Stimulated activated CD8-positive, alpha-beta memory T cell treated with anti-CD3 and anti-CD28 coated beads, Interleukin-15, amount 100 ng/mL, for 4 hours (primary cell): ENCODE results near the gene HAPLN2.
"Not testable (repeated sequence)": the region's sequence is repeated elsewhere in the genome, so short reads cannot be mapped to it uniquely, and the experiment has no call there.

Experiments used
- DNase-seq, 2 donors: peaks; one replicate each; pipeline ENCODE4 v3.0.0-alpha.2; 2020; ENCODE audit warnings: low read depth in 2 of 2

Gene HAPLN2

GRCh38 chr1:156618853-156619581 is at the start of gene HAPLN2:
TSS of gene HAPLN2 (plus strand) at chr1:156619415. CDS start at chr1:156623491, 4,076 bp downstream.
- DNase-seq = no peak

- no peak for DNase-seq
Measured at GRCh38 chr1:156571261-156571852, 47.9 kb upstream of the HAPLN2 start.

- DNase-seq = peak; percentile 31 to 38
Measured at GRCh38 chr1:156571919-156572662, 47.1 kb upstream of the HAPLN2 start, which contains the start of gene IQGAP3. TSS of gene IQGAP3 (minus strand) at chr1:156572565. CDS start at chr1:156572529, 36 bp downstream.

- no peak for DNase-seq
Measured at GRCh38 chr1:156572663-156573018, 46.6 kb upstream of the HAPLN2 start.

- no peak for DNase-seq
Measured at GRCh38 chr1:156574039-156574633, 45.1 kb upstream of the HAPLN2 start.

GRCh38 chr1:156577550-156577949 is 41.7 kb upstream of the HAPLN2 start:
- DNase-seq = no peak

- DNase-seq = no peak
Measured at GRCh38 chr1:156578055-156578454, 41.2 kb upstream of the HAPLN2 start.

- no peak for DNase-seq
Measured at GRCh38 chr1:156579472-156579871, 39.7 kb upstream of the HAPLN2 start, which contains the start of gene TTC24. TSS of gene TTC24 (plus strand) at chr1:156579723. CDS start at chr1:156581365, 1,642 bp downstream.

GRCh38 chr1:156581661-156582387 is 37.4 kb upstream of the HAPLN2 start:
- DNase-seq = peak in 1 of 2 donors; percentile 31

- DNase-seq = no peak
Measured at GRCh38 chr1:156582388-156583017, 36.7 kb upstream of the HAPLN2 start.

GRCh38 chr1:156583821-156584622 is 35.2 kb upstream of the HAPLN2 start:
- peak in 1 of 2 donors; percentile 53 for DNase-seq

- no peak for DNase-seq
Measured at GRCh38 chr1:156584813-156585212, 34.4 kb upstream of the HAPLN2 start.

- DNase-seq = no peak
Measured at GRCh38 chr1:156586323-156586722, 32.9 kb upstream of the HAPLN2 start.

GRCh38 chr1:156586892-156587477 is 32.2 kb upstream of the HAPLN2 start:
- DNase-seq = no peak

- not testable (repeated sequence) for DNase-seq
Measured at GRCh38 chr1:156587927-156588326, 31.3 kb upstream of the HAPLN2 start.

- DNase-seq = no peak
Measured at GRCh38 chr1:156589546-156589945, 29.7 kb upstream of the HAPLN2 start.

GRCh38 chr1:156590326-156591180 is 28.7 kb upstream of the HAPLN2 start:
- DNase-seq = no peak

GRCh38 chr1:156591181-156591431 is 28.1 kb upstream of the HAPLN2 start:
- DNase-seq = no peak
